H1 (cell line): ENCODE results near the gene OXLD1. TPM values are rescaled to one million over a fixed set of nuclear protein-coding genes. Genes with fewer than 3 reads are reported as not detected.

Experiments used
- CTCF ChIA-PET: fragments of 300-600 bp; sonication (Branson Sonifier 250); formaldehyde crosslinking; loops from one replicate; lab custom pipeline; 2021; ENCODE audit not compliant: partially characterized antibody; lab: Charles Lee
- POLR2A ChIA-PET: fragments of 300-600 bp; sonication (Branson Sonifier 250); formaldehyde crosslinking; loops from one replicate; lab custom pipeline; 2021; ENCODE audit warnings: inconsistent platforms; ENCODE audit not compliant: partially characterized antibody; lab: Charles Lee
- DNase-seq, 2 experiments: peaks; one replicate each; pipeline versions ENCODE4 v3.0.0 to v3.0.0-alpha.2; 2010 to 2022; ENCODE audit warnings: low spot score in 2 of 2, low read depth in 1 of 2, mixed read lengths in 1 of 2
- FAIRE-seq: peaks from 2 replicates; lab custom pipeline; 2011; peaks lifted over from hg19 to GRCh38; lab: Jason Lieb, UNC
- H2AFZ ChIP-seq: 2 replicates; pipeline ENCODE4 v1.8.1; 2012; ENCODE audit warnings: low read length, inconsistent platforms
- H2AK5ac ChIP-seq: 2 replicates; pipeline ENCODE4 v1.6.1; 2013; ENCODE audit warnings: low read depth, low read length
- H2BK120ac ChIP-seq: replicated peaks from 2 replicates; pipeline ENCODE3; 2013; ENCODE audit warnings: low read depth, low read length, inconsistent platforms
- H2BK12ac ChIP-seq: 2 replicates; pipeline ENCODE4 v1.6.1; 2013; ENCODE audit warnings: low read depth, low read length
- H2BK15ac ChIP-seq: 2 replicates; pipeline ENCODE4 v1.6.1; 2013; ENCODE audit warnings: low read length
- H2BK20ac ChIP-seq: 2 replicates; pipeline ENCODE4 v1.6.1; 2013; ENCODE audit warnings: low read length
- H2BK5ac ChIP-seq: 2 replicates; pipeline ENCODE4 v1.6.1; 2013; ENCODE audit warnings: low read depth, low read length
- H3K14ac ChIP-seq: 2 replicates; pipeline ENCODE4 v1.6.1; 2013; ENCODE audit warnings: inconsistent platforms; ENCODE audit not compliant: insufficient read length
- H3K18ac ChIP-seq: 2 replicates; pipeline ENCODE4 v1.6.1; 2013; ENCODE audit warnings: low read length; ENCODE audit errors: extremely low read depth
- H3K23ac ChIP-seq: 2 replicates; pipeline ENCODE4 v1.6.1; 2013; ENCODE audit warnings: inconsistent platforms; ENCODE audit not compliant: insufficient read length
- H3K23me2 ChIP-seq: 2 replicates; pipeline ENCODE4 v1.6.1; 2013; ENCODE audit warnings: low read depth, low read length
- H3K27ac ChIP-seq: 2 replicates; pipeline ENCODE4 v1.6.1; 2011; ENCODE audit warnings: low read depth, low read length, inconsistent platforms
- H3K27me3 ChIP-seq, 4 experiments: replicated peaks in 1 of 4; 1 replicate in 1 of 4; 2 replicates in 3 of 4; pipeline versions ENCODE4 v1.6.1 to v1.8.1; 2011 to 2013; ENCODE audit warnings: low read length in 3 of 4, mild to moderate bottlenecking in 3 of 4, inconsistent platforms in 2 of 4, mixed read lengths in 2 of 4, moderate library complexity in 1 of 4; ENCODE audit not compliant: control insufficient read depth in 3 of 4, insufficient read depth in 3 of 4; ENCODE audit errors: extremely low read depth in 1 of 4
- H3K36me3 ChIP-seq, 4 experiments: 2 replicates each; pipeline versions ENCODE4 v1.6.1 to v1.8.1; 2011 to 2013; ENCODE audit warnings: mild to moderate bottlenecking in 4 of 4, low read length in 3 of 4, moderate library complexity in 2 of 4, control low read depth in 1 of 4, inconsistent platforms in 1 of 4; ENCODE audit not compliant: insufficient read depth in 4 of 4, control insufficient read depth in 2 of 4
- H3K4ac ChIP-seq: replicated peaks from 2 replicates; pipeline ENCODE3; 2013; ENCODE audit warnings: low read length, low read depth, mixed read lengths, inconsistent platforms; ENCODE audit not compliant: insufficient read length
- H3K4me1 ChIP-seq, 4 experiments: replicated peaks in 1 of 4; 1 replicate in 1 of 4; 2 replicates in 3 of 4; pipeline versions ENCODE4 v1.6.1 to v1.8.1; 2011 to 2013; ENCODE audit warnings: low read length in 3 of 4, inconsistent platforms in 2 of 4, mixed read lengths in 1 of 4; ENCODE audit not compliant: insufficient read depth in 4 of 4, control insufficient read depth in 3 of 4
- H3K4me2 ChIP-seq, 2 experiments: 2 replicates each; pipeline versions ENCODE4 v1.6.1 to v1.8.1; 2011 to 2013; ENCODE audit warnings: low read depth in 2 of 2, low read length in 2 of 2, control low read depth in 1 of 2, inconsistent platforms in 1 of 2, mild to moderate bottlenecking in 1 of 2; ENCODE audit not compliant: insufficient read depth in 1 of 2
- H3K4me3 ChIP-seq, 4 experiments: fragments of 200-600, 300-600 bp in 1 of 4; sonication (generic), shearing (Covaris generic), sonication (Bioruptor Twin) in 1 of 4; 2 replicates each; pipeline versions ENCODE4 v1.5.1 to v1.8.1; 2011 to 2016; ENCODE audit warnings: low read length in 4 of 4, low read depth in 3 of 4, control low read depth in 2 of 4, inconsistent platforms in 2 of 4, mild to moderate bottlenecking in 2 of 4, mixed read lengths in 1 of 4, moderate library complexity in 1 of 4; ENCODE audit not compliant: insufficient read depth in 2 of 4; ENCODE audit errors: extremely low read depth in 1 of 4
- H3K56ac ChIP-seq: replicated peaks from 2 replicates; pipeline ENCODE3; 2013; ENCODE audit warnings: low read depth, mild to moderate bottlenecking, mixed read lengths, low read length, inconsistent platforms; ENCODE audit not compliant: insufficient read length
- H3K79me1 ChIP-seq: 2 replicates; pipeline ENCODE4 v1.6.1; 2013; ENCODE audit warnings: low read depth, low read length, control low read depth
- H3K79me2 ChIP-seq, 2 experiments: 2 replicates each; pipeline versions ENCODE4 v1.6.1 to v1.8.1; 2012 to 2013; ENCODE audit warnings: low read length in 2 of 2, mild to moderate bottlenecking in 2 of 2, inconsistent platforms in 1 of 2; ENCODE audit not compliant: insufficient read depth in 2 of 2, control insufficient read depth in 1 of 2
- H3K9ac ChIP-seq, 4 experiments: replicated peaks in 1 of 4; 1 replicate in 1 of 4; 2 replicates in 3 of 4; pipeline versions ENCODE4 v1.6.1 to v1.8.1; 2011 to 2013; ENCODE audit warnings: low read depth in 3 of 4, low read length in 3 of 4, control low read depth in 2 of 4, mild to moderate bottlenecking in 2 of 4, moderate library complexity in 2 of 4, inconsistent platforms in 1 of 4; ENCODE audit errors: extremely low read depth in 1 of 4
- H3K9me3 ChIP-seq, 2 experiments: 2 replicates each; pipeline versions ENCODE4 v1.6.1 to v1.8.1; 2012 to 2013; ENCODE audit warnings: mild to moderate bottlenecking in 2 of 2, moderate library complexity in 2 of 2, control low read depth in 1 of 2, inconsistent platforms in 1 of 2, low read depth in 1 of 2, low read length in 1 of 2, mixed read lengths in 1 of 2; ENCODE audit not compliant: insufficient read depth in 2 of 2
- H4K20me1 ChIP-seq, 2 experiments: replicated peaks in 1 of 2; 2 replicates each; pipeline versions ENCODE3 to v1.8.1; 2011 to 2013; ENCODE audit warnings: inconsistent platforms in 2 of 2, low read length in 2 of 2, mild to moderate bottlenecking in 1 of 2; ENCODE audit not compliant: insufficient read depth in 2 of 2, control insufficient read depth in 1 of 2
- H4K5ac ChIP-seq: 2 replicates; pipeline ENCODE4 v1.6.1; 2013; ENCODE audit warnings: low read length, low read depth, mixed read lengths, inconsistent platforms; ENCODE audit not compliant: insufficient read length
- H4K8ac ChIP-seq: 2 replicates; pipeline ENCODE4 v1.8.0; 2013; ENCODE audit warnings: mild to moderate bottlenecking, moderate library complexity, low read length, inconsistent platforms; ENCODE audit not compliant: insufficient read depth; ENCODE audit errors: extremely low read depth
- H4K91ac ChIP-seq: replicated peaks from 2 replicates; pipeline ENCODE3; 2013; ENCODE audit warnings: low read length, mixed read lengths, inconsistent platforms; ENCODE audit not compliant: insufficient read length
- CTBP2 ChIP-seq: IDR thresholded peaks from 2 replicates; pipeline ENCODE4 v1.7.0; 2011; ENCODE audit warnings: borderline replicate concordance, mild to moderate bottlenecking, moderate library complexity, mixed read lengths, low read length; ENCODE audit not compliant: insufficient read depth, insufficient read length
- E2F6 ChIP-seq: IDR thresholded peaks from 2 replicates; pipeline ENCODE4 v1.6.1; 2012; ENCODE audit warnings: inconsistent platforms
- EZH2 ChIP-seq: fragments of 200-600 bp; sonication (generic); IDR thresholded peaks from 2 replicates; pipeline ENCODE4 v1.7.1; 2012; ENCODE audit warnings: low read depth, mild to moderate bottlenecking, moderate library complexity, low read length, inconsistent platforms; ENCODE audit not compliant: severe bottlenecking
- MAX ChIP-seq: IDR thresholded peaks from 2 replicates; pipeline ENCODE4 v1.6.1; 2012; ENCODE audit warnings: inconsistent platforms
- YY1 ChIP-seq: IDR thresholded peaks from 2 replicates; pipeline ENCODE4 v1.6.1; 2011; ENCODE audit warnings: low read depth, mild to moderate bottlenecking, low read length
- WGBS, 2 experiments: shearing (Covaris generic) in 1 of 2; methylation state at CpG; one replicate each; pipeline versions ENCODE4 v1.1.6 to v1.1.7; 2013 to 2015; ENCODE audit warnings: low lambda C conversion rate in 2 of 2, mixed read lengths in 2 of 2, inconsistent platforms in 1 of 2, low coverage in 1 of 2, missing lambda C conversion rate in 1 of 2; ENCODE audit not compliant: insufficient replicate concordance in 2 of 2, insufficient coverage in 1 of 2, insufficient read length in 1 of 2; ENCODE audit errors: extremely low coverage in 1 of 2, missing lambda C conversion rate in 1 of 2; 5-methylcytosine and 5-hydroxymethylcytosine counted together
- polyA plus RNA-seq, 7 experiments: library from polyadenylated mRNA; depleted of rRNA in 3 of 7; stranded (reverse) in 5 of 7; unstranded in 2 of 7; fragments of >200 nt in 5 of 7; fragments of 200-250 nt in 2 of 7; gene quantifications; 1 replicate in 5 of 7; 2 replicates in 1 of 7; 4 replicates in 1 of 7; pipeline versions ENCODE4 v1.2.1 to v1.2.3, GENCODE V29; 2011 to 2013; ENCODE audit warnings: missing spikeins in 2 of 7, mixed read lengths in 2 of 7
- total RNA-seq: library from RNA; stranded (reverse); fragmentation: NEBNext Ultra II Directional; extraction: Animal tissue kit (Norgen Biotek cat#: 25700); gene quantifications from 2 replicates; pipeline ENCODE4 v1.2.1, GENCODE V29; 2021

Gene OXLD1
- total and polyA plus RNA-seq, 2 of the 8 experiments (the other 6 are each of a cell fraction or from before 2014, with no cell fraction given): 41.5 to 61.9 TPM

DNA sequence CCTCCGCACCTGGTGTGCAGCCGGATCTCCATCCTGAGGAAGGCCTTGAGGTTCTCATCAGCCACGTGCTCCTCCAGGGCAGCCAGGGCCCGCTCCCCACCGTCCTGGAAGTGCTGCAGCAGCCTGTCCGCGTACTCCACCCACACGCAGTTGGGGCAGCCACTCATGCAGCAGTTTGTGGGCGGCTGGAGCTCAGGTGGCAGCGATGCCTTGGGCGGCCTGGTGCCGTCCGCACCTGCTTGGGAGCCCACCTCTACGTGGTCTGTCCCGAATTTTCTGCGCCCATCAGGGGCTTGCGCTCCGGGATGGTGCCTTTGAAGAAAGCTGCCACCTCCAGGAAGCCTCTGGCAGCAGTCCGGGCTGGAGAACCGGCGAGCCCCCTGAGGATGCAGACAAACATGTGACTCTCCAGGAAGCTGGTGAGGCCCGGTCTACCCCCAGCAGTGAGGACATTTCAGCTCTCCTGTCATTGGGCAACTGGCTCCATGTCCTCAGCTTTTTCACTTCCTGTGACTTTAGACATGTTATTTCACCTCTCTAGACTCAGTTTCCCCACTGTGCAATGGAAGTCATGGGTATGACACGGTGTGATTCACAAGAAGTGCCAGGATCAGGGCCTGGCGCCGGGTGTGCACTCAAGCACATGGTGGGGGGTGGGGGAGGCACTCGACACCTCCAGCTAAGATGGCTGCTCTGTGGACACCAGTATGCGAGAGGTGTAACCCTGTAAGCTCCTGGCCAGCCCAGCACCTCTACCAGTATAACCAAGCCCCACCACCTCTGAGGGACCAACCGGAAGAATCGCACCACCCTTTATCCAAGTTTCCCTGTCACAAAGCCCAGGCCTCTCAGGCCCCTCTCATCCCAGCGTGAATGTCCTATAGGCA lies 957 bp downstream of the OXLD1 start:
- peak overlapping the region; percentile 92 for H4K8ac ChIP-seq

More for the DNA sequence above, 957 bp downstream of the OXLD1 start:
- Histone ChIP-seq H3K23me2 (peaks cover 4% of the 10 kb centered on the region; the same call in 1 of the 2 replicates), H3K4me1 (peaks cover 3 to 11% (median 8%) of the 10 kb centered on the region in 4 experiments), H4K91ac (no peak overlapping the region), H3K14ac (no peak overlapping the region), H2BK12ac (peak overlapping the region; percentile 29; the same call in 1 of the 2 replicates), H3K56ac (no peak overlapping the region), H3K27me3 (no peaks in the 10 kb centered on the region), H3K9me3 (no peaks in the 10 kb centered on the region), H2AFZ (no peak overlapping the region), H4K20me1 (peaks cover 6 to 7% of the 10 kb centered on the region in 2 experiments), H3K4ac (peak overlapping the region; percentile 63), H2BK5ac (peak overlapping the region; percentile 85; the same call in 1 of the 2 replicates), H2AK5ac (no peak overlapping the region; the same call in 1 of the 2 replicates), H3K18ac (peak overlapping the region; percentile 65; the same call in 1 of the 2 replicates), H2BK20ac (no peak overlapping the region), H3K79me2 (peaks cover 0 to 24% of the 10 kb centered on the region in 2 experiments; a peak in 2 of 4 replicates), H3K36me3 (peaks cover 7 to 26% (median 17%) of the 10 kb centered on the region in 4 experiments; a peak in 7 of 8 replicates), H3K23ac (no peak overlapping the region), H3K79me1 (peaks cover 8% of the 10 kb centered on the region), H3K4me2 (peak overlapping the region; percentile 77 to 84), H3K27ac (0 out of 2 replicates have a peak overlapping the region, but pooled peaks have one; percentile 44), H3K9ac (peak overlapping the region in 3 of 4 experiments; percentile 42 to 86 (median 85); a peak in 6 of 7 replicates), H2BK15ac (no peak overlapping the region), H4K5ac (peak overlapping the region; percentile 38), H3K4me3 (peak overlapping the region; percentile 62 to 95 (median 88)), H2BK120ac (no peak overlapping the region)
- ChIA-PET POLR2A (interaction anchor here (0.9 to 4.4 kb wide), 14 partner anchors 9 to 197 kb away, joined by 3 to 23 read pairs (median 4); partner anchors contain the start of genes ARL16, HGS, MCRIP1 and MRPL12), CTCF (interaction anchor here (0.6 to 1.4 kb wide), 6 partner anchors 10 to 330 kb away, joined by 3 to 5 read pairs (median 3); no protein-coding TSS in a partner anchor)
- DNase-seq (no peak), FAIRE-seq (no peak)
- peak; percentile 81 for TF ChIP-seq E2F6
- TF ChIP-seq YY1: peak; percentile 48; the same call in 1 of the 2 replicates
- no peak for TF ChIP-seq CTBP2
- TF ChIP-seq EZH2: no peak
- peak; percentile 92 for TF ChIP-seq MAX
- WGBS, 2 experiments: 85% methylated on average over 30 of the region's 30 CpGs; no CpG with 5 or more reads in 1 of the 2 experiments
